MCF 10A (cell line): ENCODE data around the gene SLC35G4. TPM values are rescaled to one million over a fixed set of nuclear protein-coding genes. Genes with fewer than 3 reads are reported as not detected.

Source experiments
- BruUV-seq: library from RNA; stranded (reverse); fragments of 400-500 nt; replicated peaks from 2 replicates; lab custom pipeline; 2021; lab: Mats Ljungman, UMichigan
- CTCF ChIA-PET: fragments of 300-600 bp; sonication (Branson Sonifier 250); formaldehyde crosslinking; extraction: SDS; loops from one replicate; lab custom pipeline; 2021; ENCODE audit warnings: antibody characterized with exemption, inconsistent platforms; lab: Yijun Ruan, JAX
- POLR2A ChIA-PET: fragments of 300-600, 350-650 bp; sonication (Branson Sonifier 250); formaldehyde crosslinking; extraction: SDS; loops from one replicate; lab custom pipeline; 2020; ENCODE audit warnings: antibody characterized with exemption, inconsistent platforms; lab: Yijun Ruan, JAX
- DNase-seq: peaks from one replicate; pipeline ENCODE4 v3.0.0-alpha.2; 2018; ENCODE audit not compliant: unreplicated experiment
- H3K27ac Mint-ChIP-seq: one replicate; pipeline ENCODE4 v1.8.0; 2022; ENCODE audit warnings: mild to moderate bottlenecking, low read depth, mixed read lengths; ENCODE audit not compliant: unreplicated experiment
- H3K27me3 Mint-ChIP-seq: one replicate; pipeline ENCODE4 v1.8.0; 2022; ENCODE audit warnings: mixed read lengths; ENCODE audit not compliant: insufficient read depth, unreplicated experiment
- H3K36me3 Mint-ChIP-seq: one replicate; pipeline ENCODE4 v1.8.0; 2022; ENCODE audit warnings: mild to moderate bottlenecking, moderate library complexity, mixed read lengths; ENCODE audit not compliant: insufficient read depth, unreplicated experiment
- H3K4me1 Mint-ChIP-seq: one replicate; pipeline ENCODE4 v1.8.0; 2022; ENCODE audit warnings: mixed read lengths; ENCODE audit not compliant: insufficient read depth, unreplicated experiment
- H3K4me3 Mint-ChIP-seq: one replicate; pipeline ENCODE4 v1.8.0; 2022; ENCODE audit warnings: mild to moderate bottlenecking, moderate library complexity, mixed read lengths; ENCODE audit not compliant: unreplicated experiment
- H3K9me3 Mint-ChIP-seq: one replicate; pipeline ENCODE4 v1.8.0; 2022; ENCODE audit warnings: mixed read lengths; ENCODE audit not compliant: unreplicated experiment
- CTCF ChIP-seq: fragments of 200-600 bp; IDR thresholded peaks from one replicate; pipeline ENCODE4 v1.8.0; 2022; ENCODE audit warnings: antibody characterized with exemption, mild to moderate bottlenecking; ENCODE audit not compliant: unreplicated experiment
- intact Hi-C: fragments of 100-400 bp; cut with micrococcal nuclease; formaldehyde crosslinking; loops from 2 replicates; pipeline ENCODE4 v1.14.1; 2022
- total RNA-seq: library from RNA; stranded (reverse); gene quantifications from 2 replicates; pipeline ENCODE4 v1.2.3, GENCODE V29; 2022

The SLC35G4 gene
- total RNA-seq, 1 experiment from 2014 or later: not detected

- Mint-ChIP-seq H3K36me3 (no peaks in the 10 kb centered on the region), H3K27me3 (peaks cover 36% of the 10 kb centered on the region), H3K4me3 (no peak overlapping the region), H3K4me1 (no peaks in the 10 kb centered on the region), H3K9me3 (no peaks in the 10 kb centered on the region), H3K27ac (no peak overlapping the region)
- intact Hi-C loops: no loop called here
- ChIA-PET CTCF (no interaction called here), POLR2A (interaction anchor here (1.0 kb wide), 1 partner anchor 19 kb away, joined by 5 read pairs; no protein-coding TSS in a partner anchor)
- TF ChIP-seq CTCF: no peak
- no TSS peak for BruUV-seq
- no peak for DNase-seq
Measured at GRCh38 chr18:11574545-11574944, 34.9 kb upstream of the SLC35G4 start.

DNA sequence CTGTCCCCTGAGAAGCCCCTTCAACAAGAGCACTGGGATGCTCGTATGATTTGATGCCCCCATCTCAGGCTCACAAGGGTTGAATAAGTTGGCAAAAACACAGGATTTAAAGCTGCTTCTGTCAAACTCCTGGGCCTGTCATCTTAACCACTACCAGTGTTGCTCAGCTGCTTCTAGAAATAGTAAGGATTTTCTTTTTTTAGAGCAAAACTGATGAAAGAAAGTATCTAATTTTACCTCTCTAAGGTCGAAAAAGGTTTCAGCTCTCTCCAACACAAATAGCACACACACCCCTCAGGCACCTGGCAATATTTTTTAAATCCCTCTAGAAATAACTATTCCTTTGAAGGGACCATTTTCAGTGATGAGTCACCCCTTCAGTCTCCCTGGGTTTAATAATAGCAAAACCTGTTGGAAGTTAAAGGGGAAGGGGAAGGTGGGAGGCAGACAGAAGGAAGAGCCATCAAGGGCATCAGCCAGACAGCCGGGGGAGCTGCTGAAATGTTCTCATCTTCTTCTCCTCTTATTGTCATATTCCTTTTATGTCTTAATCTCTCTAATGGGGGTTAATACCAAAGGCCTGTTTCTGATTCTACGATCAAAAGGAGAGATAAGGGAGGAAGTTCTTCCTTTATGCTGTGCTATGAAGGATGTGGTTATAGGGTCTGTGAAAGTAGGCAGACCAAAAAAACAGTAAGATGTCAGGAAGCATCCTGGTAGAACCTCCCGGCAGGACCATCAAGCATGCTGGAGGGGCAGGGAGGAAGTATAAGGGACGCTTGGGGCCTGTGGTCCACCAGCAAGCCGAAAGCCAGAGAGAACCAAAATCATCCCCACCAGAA lies 31.9 kb upstream of the SLC35G4 start:
- Mint-ChIP-seq H3K27me3 (peaks cover 24% of the 10 kb centered on the region), H3K4me3 (no peak overlapping the region), H3K9me3 (no peaks in the 10 kb centered on the region), H3K27ac (no peak overlapping the region), H3K36me3 (no peaks in the 10 kb centered on the region), H3K4me1 (no peaks in the 10 kb centered on the region)
- no TSS peak for BruUV-seq
- intact Hi-C loops: no loop called here
- DNase-seq: no peak
- ChIA-PET CTCF (no interaction called here), POLR2A (no interaction called here)
- no peak for TF ChIP-seq CTCF

DNA sequence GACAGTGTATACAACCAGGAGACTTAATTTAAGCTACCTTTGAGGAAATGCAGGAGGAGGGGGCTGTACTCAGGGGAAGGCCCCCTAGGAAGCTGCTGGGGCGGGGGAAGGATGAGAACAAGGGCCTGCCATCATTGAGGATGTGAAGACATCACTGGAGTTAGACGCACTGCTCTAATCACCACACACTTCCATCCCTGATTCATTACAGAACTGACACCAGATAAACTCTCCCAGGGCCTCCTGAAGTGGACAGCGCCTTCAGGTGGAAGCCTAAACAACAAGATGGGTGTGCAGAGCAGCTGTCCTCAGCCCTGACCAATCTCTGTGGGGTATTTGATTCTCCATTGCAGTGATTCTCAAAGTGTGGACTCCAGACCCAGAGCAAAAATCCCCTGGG lies 30.6 kb upstream of the SLC35G4 start:
- Mint-ChIP-seq H3K4me3 (no peak overlapping the region), H3K36me3 (no peaks in the 10 kb centered on the region), H3K27ac (no peak overlapping the region), H3K4me1 (no peaks in the 10 kb centered on the region), H3K9me3 (no peaks in the 10 kb centered on the region), H3K27me3 (peaks cover 11% of the 10 kb centered on the region)
- CTCF ChIA-PET: interaction anchor here (1.4 kb wide), 1 partner anchor 268 kb away, joined by 3 read pairs; no protein-coding TSS in a partner anchor
- no peak for DNase-seq
- POLR2A ChIA-PET: no interaction called here
- BruUV-seq: no TSS peak
- TF ChIP-seq CTCF: no peak
- intact Hi-C loops: no loop called here

DNA sequence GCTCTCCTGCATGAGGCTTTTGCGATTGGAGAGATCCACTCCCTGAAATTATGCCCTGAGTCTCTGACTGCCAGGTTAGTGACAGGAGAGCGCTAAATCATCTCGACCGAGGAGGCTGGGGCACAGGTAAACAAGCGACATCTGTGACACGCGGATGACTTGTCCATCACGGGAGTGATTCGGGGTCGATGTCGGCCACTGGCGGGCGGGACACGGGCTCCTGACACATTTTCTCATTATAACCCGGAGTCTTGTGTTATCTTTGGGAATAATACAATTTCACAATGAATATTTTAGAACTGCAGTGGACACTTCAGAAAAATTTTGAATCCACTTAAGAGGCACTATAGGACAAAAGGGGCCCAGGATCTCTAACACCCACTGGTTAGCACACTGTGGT lies 29.5 kb upstream of the SLC35G4 start:
- CTCF ChIA-PET: interaction anchor here (0.6 to 0.7 kb wide), 3 partner anchors 9 to 442 kb away, joined by 3 read pairs; no protein-coding TSS in a partner anchor
- no peak for TF ChIP-seq CTCF
- H3K4me1 Mint-ChIP-seq: no peaks in the 10 kb centered on the region
- H3K4me3 Mint-ChIP-seq: no peak overlapping the region
- no peak for DNase-seq
- H3K27me3 Mint-ChIP-seq: peaks cover under 1% of the 10 kb centered on the region
- H3K36me3 Mint-ChIP-seq: no peaks in the 10 kb centered on the region
- no peaks in the 10 kb centered on the region for H3K9me3 Mint-ChIP-seq
- no TSS peak for BruUV-seq
- intact Hi-C loops: no loop called here
- H3K27ac Mint-ChIP-seq: no peak overlapping the region
- POLR2A ChIA-PET: no interaction called here
